IMR-90 (cell line): ENCODE data around the gene GRIK3. TPM values are rescaled to one million over a fixed set of nuclear protein-coding genes. Genes with fewer than 3 reads are reported as not detected.

ENCODE experiments used
- ATAC-seq: fragments of 200-7000 bp; cut with Tn5 transposase; 2 replicates; pipeline ENCODE4 v1.9.1; 2020; ENCODE audit warnings: low read depth, mild to moderate bottlenecking, moderate library complexity
- BruUV-seq: library from RNA; stranded (reverse); fragments of 400-500 nt; replicated peaks from 2 replicates; lab custom pipeline; 2021; lab: Mats Ljungman, UMichigan
- CTCF ChIA-PET: fragments of 300-600 bp; formaldehyde crosslinking; extraction: SDS; loops from one replicate; lab custom pipeline; 2021; ENCODE audit warnings: antibody characterized with exemption; lab: Yijun Ruan, JAX
- POLR2A ChIA-PET: fragments of 300-600 bp; sonication (Branson Sonifier 250); formaldehyde crosslinking; loops from one replicate; lab custom pipeline; 2022; ENCODE audit warnings: antibody characterized with exemption; ENCODE audit not compliant: unreplicated experiment; lab: Charles Lee
- DNase-seq: peaks from one replicate; pipeline ENCODE4 v3.0.0; 2013
- H2AFZ ChIP-seq: replicated peaks from 2 replicates; pipeline ENCODE3; 2013; ENCODE audit warnings: low read length, mild to moderate bottlenecking; ENCODE audit not compliant: poor library complexity
- H2AK5ac ChIP-seq: 2 replicates; pipeline ENCODE4 v1.6.1; 2013; ENCODE audit warnings: low read depth, low read length, inconsistent platforms
- H2AK9ac ChIP-seq: replicated peaks from 2 replicates; pipeline ENCODE3; 2013; ENCODE audit warnings: mild to moderate bottlenecking, low read depth, low read length, moderate library complexity; ENCODE audit not compliant: poor library complexity
- H2BK120ac ChIP-seq: 2 replicates; pipeline ENCODE4 v1.6.1; 2013; ENCODE audit warnings: low read depth, low read length, inconsistent platforms
- H2BK15ac ChIP-seq: 3 replicates; pipeline ENCODE4 v1.6.1; 2013; ENCODE audit warnings: low read depth, low read length, inconsistent platforms
- H2BK20ac ChIP-seq: 2 replicates; pipeline ENCODE4 v1.6.1; 2013; ENCODE audit warnings: low read depth, mild to moderate bottlenecking, inconsistent platforms, low read length, moderate library complexity
- H2BK5ac ChIP-seq: 2 replicates; pipeline ENCODE4 v1.6.1; 2013; ENCODE audit warnings: mild to moderate bottlenecking, low read depth, low read length, inconsistent platforms; ENCODE audit not compliant: poor library complexity, severe bottlenecking
- H3K14ac ChIP-seq: replicated peaks from 2 replicates; pipeline ENCODE4 v1.6.1; 2013; ENCODE audit warnings: low read depth, low read length, inconsistent platforms
- H3K18ac ChIP-seq: 2 replicates; pipeline ENCODE4 v1.6.1; 2013; ENCODE audit warnings: low read depth, low read length, control low read depth
- H3K23ac ChIP-seq: 2 replicates; pipeline ENCODE4 v1.6.1; 2013; ENCODE audit warnings: low read depth, low read length, inconsistent platforms
- H3K27ac ChIP-seq: 2 replicates; pipeline ENCODE4 v1.5.1; 2013; ENCODE audit warnings: mild to moderate bottlenecking, control low read depth, low read length; ENCODE audit not compliant: insufficient read depth
- H3K27me3 ChIP-seq: 2 replicates; pipeline ENCODE4 v1.6.1; 2013; ENCODE audit warnings: low read length; ENCODE audit not compliant: control insufficient read depth, insufficient read depth
- H3K36me3 ChIP-seq: 2 replicates; pipeline ENCODE4 v1.6.1; 2013; ENCODE audit warnings: low read length, mixed read lengths; ENCODE audit not compliant: control insufficient read depth, insufficient read depth
- H3K4ac ChIP-seq: 2 replicates; pipeline ENCODE4 v1.6.1; 2013; ENCODE audit warnings: low read depth, low read length, inconsistent platforms
- H3K4me1 ChIP-seq: 2 replicates; pipeline ENCODE4 v1.6.1; 2013; ENCODE audit warnings: low read length, mixed read lengths; ENCODE audit not compliant: control insufficient read depth, insufficient read depth
- H3K4me2 ChIP-seq: 2 replicates; pipeline ENCODE4 v1.6.1; 2013; ENCODE audit warnings: low read depth, mild to moderate bottlenecking, control low read depth, low read length, moderate library complexity
- H3K4me3 ChIP-seq: 2 replicates; pipeline ENCODE4 v1.5.1; 2013; ENCODE audit warnings: low read depth, mild to moderate bottlenecking, control low read depth, low read length, moderate library complexity; ENCODE audit not compliant: insufficient read depth
- H3K56ac ChIP-seq: 2 replicates; pipeline ENCODE4 v1.6.1; 2013; ENCODE audit warnings: low read length, inconsistent platforms; ENCODE audit not compliant: insufficient read depth; ENCODE audit errors: extremely low read depth
- H3K79me1 ChIP-seq, 2 experiments: 2 replicates each; pipeline ENCODE4 v1.6.1; 2013; ENCODE audit warnings: low read length in 2 of 2, inconsistent platforms in 1 of 2, low read depth in 1 of 2
- H3K9ac ChIP-seq: 2 replicates; pipeline ENCODE4 v1.6.1; 2013; ENCODE audit warnings: low read depth, low read length, control low read depth
- H3K9me1 ChIP-seq: 2 replicates; pipeline ENCODE4 v1.6.1; 2013; ENCODE audit warnings: low read length, inconsistent platforms; ENCODE audit not compliant: insufficient read depth
- H3K9me3 ChIP-seq: 2 replicates; pipeline ENCODE4 v1.6.1; 2013; ENCODE audit warnings: low read length; ENCODE audit not compliant: control insufficient read depth, insufficient read depth
- H4K20me1 ChIP-seq: 2 replicates; pipeline ENCODE4 v1.6.1; 2013; ENCODE audit warnings: low read length, inconsistent platforms; ENCODE audit not compliant: insufficient read depth
- H4K5ac ChIP-seq: 2 replicates; pipeline ENCODE4 v1.6.1; 2013; ENCODE audit warnings: mild to moderate bottlenecking, low read depth, low read length, control low read depth
- H4K8ac ChIP-seq, 2 experiments: 2 replicates each; pipeline ENCODE4 v1.6.1; 2013; ENCODE audit warnings: low read depth in 2 of 2, low read length in 2 of 2, control low read depth in 1 of 2, inconsistent platforms in 1 of 2
- H4K91ac ChIP-seq: 2 replicates; pipeline ENCODE4 v1.6.1; 2013; ENCODE audit warnings: low read depth, low read length, inconsistent platforms; ENCODE audit not compliant: insufficient read depth
- CEBPB ChIP-seq: IDR thresholded peaks from 2 replicates; pipeline ENCODE4 v1.6.1; 2012; ENCODE audit warnings: low read depth, low read length, improper control_type of control experiment
- MXI1 ChIP-seq: IDR thresholded peaks from 2 replicates; pipeline ENCODE4 v1.6.1; 2012; ENCODE audit warnings: low read depth, mild to moderate bottlenecking, low read length, moderate library complexity, borderline replicate concordance
- RCOR1 ChIP-seq: IDR thresholded peaks from 2 replicates; pipeline ENCODE4 v1.6.1; 2012; ENCODE audit warnings: mild to moderate bottlenecking, low read length, improper control_type of control experiment; ENCODE audit not compliant: insufficient replicate concordance
- WGBS, 2 experiments: methylation state at CpG; one replicate each; pipeline versions ENCODE4 v1.1.5 to v1.1.7; 2013; ENCODE audit warnings: missing lambda C conversion rate in 2 of 2; ENCODE audit not compliant: insufficient read length in 1 of 2; ENCODE audit errors: extremely low coverage in 2 of 2; 5-methylcytosine and 5-hydroxymethylcytosine counted together
- dilution Hi-C: fragments of 300-500 bp; cut with HindIII; formaldehyde crosslinking; loops from one replicate; pipeline ENCODE4 v1.14.3; 2018; ENCODE audit warnings: low sequenced_read_pairs; ENCODE audit not compliant: unreplicated experiment
- in situ Hi-C: fragments of 300-500 bp; cut with MboI; formaldehyde crosslinking; loops from 3 replicates; pipeline ENCODE4 v1.14.3; 2019; ENCODE audit warnings: low sequenced_read_pairs, inconsistent platforms, mixed read lengths
- intact Hi-C: fragments of 100-400 bp; cut with micrococcal nuclease; formaldehyde crosslinking; loops from 2 replicates; pipeline ENCODE4 v1.10.0; 2022
- polyA plus RNA-seq, 3 experiments: library from polyadenylated mRNA; depleted of rRNA; stranded (reverse); fragments of >200 nt; gene quantifications; 2 replicates each; pipeline ENCODE4 v1.2.3, GENCODE V29; 2012; ENCODE audit warnings: low replicate concordance in 1 of 3
- total RNA-seq: library from RNA; depleted of rRNA; stranded (reverse); fragments of >200 nt; gene quantifications from 2 replicates; pipeline ENCODE4 v1.2.3, GENCODE V29; 2012

GRIK3 gene
- total and polyA plus RNA-seq, 2 of the 4 experiments (the other 2 are of a cell fraction), result not detected

DNA sequence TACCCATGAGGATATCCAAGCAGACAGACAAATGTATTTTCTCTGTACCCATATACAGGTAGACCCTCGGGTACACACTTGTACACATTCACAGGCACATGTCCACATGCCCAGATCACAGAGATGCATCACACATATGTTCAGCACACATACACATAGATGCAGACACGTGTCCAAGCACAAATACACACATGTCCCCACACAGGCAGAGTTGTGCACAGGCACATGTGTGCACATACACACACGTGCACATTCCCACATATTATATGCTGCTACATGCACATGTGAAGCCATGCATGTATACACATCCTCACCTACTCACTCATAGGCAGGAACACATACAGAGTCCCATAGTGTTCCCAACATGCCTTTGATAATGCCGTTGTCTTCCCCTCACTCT is 219.5 kb downstream of the GRIK3 start:
- H2BK20ac ChIP-seq, result no peak overlapping the region
- POLR2A ChIA-PET, result no interaction called here
- no peak overlapping the region for H4K5ac ChIP-seq
- BruUV-seq, result no TSS peak
- H3K9ac ChIP-seq, result no peak overlapping the region
- H3K27ac ChIP-seq, result no peak overlapping the region
- ATAC-seq (no peak), DNase-seq (no peak)
- no peaks in the 10 kb centered on the region for H3K9me1 ChIP-seq
- H2AK5ac ChIP-seq, result no peak overlapping the region
- CTCF ChIA-PET, result no interaction called here
- no peak overlapping the region for H3K56ac ChIP-seq
- no peaks in the 10 kb centered on the region for H3K36me3 ChIP-seq
- no peak overlapping the region for H4K91ac ChIP-seq
- in situ Hi-C loops (no loop called here), dilution Hi-C loops (no loop called here), intact Hi-C loops (no loop called here)
- no peak overlapping the region for H3K23ac ChIP-seq
- no peaks in the 10 kb centered on the region for H3K79me1 ChIP-seq
- no peak overlapping the region for H2BK15ac ChIP-seq
- 30% methylated on average over 4 of the region's 4 CpGs; no CpG with 5 or more reads in 1 of the 2 experiments for WGBS, 2 experiments
- no peak overlapping the region for H3K4ac ChIP-seq
- H3K4me2 ChIP-seq, result no peak overlapping the region
- no peaks in the 10 kb centered on the region for H3K9me3 ChIP-seq
- H3K18ac ChIP-seq, result no peak overlapping the region
- H3K4me3 ChIP-seq, result no peak overlapping the region
- H2AK9ac ChIP-seq, result no peak overlapping the region
- no peak overlapping the region for H2BK5ac ChIP-seq
- no peaks in the 10 kb centered on the region for H3K4me1 ChIP-seq
- H3K14ac ChIP-seq, result no peak overlapping the region
- H2BK120ac ChIP-seq, result no peak overlapping the region
- H4K8ac ChIP-seq, result no peak overlapping the region
- no peak for TF ChIP-seq CEBPB
- no peak for TF ChIP-seq RCOR1
- TF ChIP-seq MXI1, result no peak
- H2AFZ ChIP-seq, result no peak overlapping the region
- no peaks in the 10 kb centered on the region for H3K27me3 ChIP-seq
- no peaks in the 10 kb centered on the region for H4K20me1 ChIP-seq
